ENCODE data around the gene MRPS22.
"Not testable (repeated sequence)": the region's sequence is repeated elsewhere in the genome, so short reads cannot be mapped to it uniquely, and the experiment has no call there.

The MRPS22 gene

DNA sequence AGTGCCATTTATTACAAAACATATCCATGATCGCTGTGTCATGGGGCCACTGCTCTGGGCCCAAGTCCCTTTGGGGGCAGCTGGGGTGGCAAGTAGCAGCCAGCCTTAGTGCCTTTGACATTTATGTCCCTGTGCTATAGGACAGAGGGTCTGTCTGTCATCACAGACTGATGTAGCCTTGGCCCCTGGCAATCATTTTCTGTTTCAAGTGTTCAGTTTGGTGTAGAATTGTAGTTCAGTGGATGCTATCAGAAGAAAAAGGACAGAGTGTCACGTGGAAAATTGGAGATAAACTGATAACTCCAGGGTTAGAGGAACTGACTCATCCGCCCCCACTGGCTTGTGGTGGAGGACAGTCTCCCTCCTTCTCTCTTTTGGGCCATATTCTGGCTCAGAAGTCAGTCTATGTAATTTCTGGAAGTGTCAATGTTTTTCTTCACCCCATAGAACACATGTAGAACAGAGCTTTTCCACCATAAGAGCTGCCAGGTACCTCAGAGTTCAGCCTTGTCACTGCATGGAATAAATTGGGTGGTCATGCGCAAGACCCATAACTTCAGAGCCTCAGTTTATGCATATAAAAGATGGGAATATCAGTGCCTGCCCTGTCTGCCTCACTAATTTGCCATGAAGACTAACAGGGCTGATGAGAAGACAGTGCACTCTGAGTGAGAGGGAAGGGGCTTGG, 4.5 kb upstream of the MRPS22 start:
- DNase-seq (ENCODE audit: low read depth) = peak; percentile 55

DNA sequence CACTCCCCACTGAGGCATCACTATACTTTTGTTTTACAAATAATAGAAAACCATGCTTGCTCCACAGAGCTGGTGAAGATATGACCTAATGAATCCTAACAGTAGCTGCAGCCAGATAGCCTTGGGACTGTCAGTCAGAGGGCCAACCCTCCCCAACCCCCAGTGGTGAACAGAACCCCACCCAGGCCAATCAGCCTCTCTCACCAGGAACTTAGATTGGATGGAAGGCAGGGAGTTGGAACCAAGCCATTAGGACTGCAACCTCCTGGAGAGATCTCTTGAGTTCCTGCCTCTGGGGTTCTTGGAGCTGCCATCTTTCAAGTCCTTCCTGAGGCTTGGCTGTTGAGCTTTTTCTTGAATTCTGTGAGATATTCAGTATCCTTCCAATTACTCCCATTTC, 3.0 kb upstream of the MRPS22 start:
- no peak for DNase-seq (ENCODE audit: low read depth)

DNA sequence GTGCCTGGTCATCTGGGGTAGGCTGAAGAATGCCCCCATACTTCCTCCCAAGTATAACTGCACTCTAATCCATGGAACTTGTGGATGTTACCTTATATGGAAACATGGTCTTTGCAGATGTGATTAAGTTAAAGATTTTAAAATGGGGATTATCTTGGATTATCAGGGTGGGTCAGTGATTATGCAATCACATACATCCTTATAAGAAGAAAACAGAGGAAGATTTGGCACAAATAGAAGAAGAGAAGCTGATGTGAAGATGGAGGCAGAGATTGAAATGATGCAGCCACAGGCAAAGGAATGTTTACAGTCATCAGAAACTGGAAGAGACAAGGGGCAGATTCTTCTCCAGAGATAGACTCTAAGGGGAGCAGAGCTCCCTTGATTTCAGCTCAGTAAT, 1.8 kb upstream of the MRPS22 start:
- no peak for DNase-seq (ENCODE audit: low read depth)

DNA sequence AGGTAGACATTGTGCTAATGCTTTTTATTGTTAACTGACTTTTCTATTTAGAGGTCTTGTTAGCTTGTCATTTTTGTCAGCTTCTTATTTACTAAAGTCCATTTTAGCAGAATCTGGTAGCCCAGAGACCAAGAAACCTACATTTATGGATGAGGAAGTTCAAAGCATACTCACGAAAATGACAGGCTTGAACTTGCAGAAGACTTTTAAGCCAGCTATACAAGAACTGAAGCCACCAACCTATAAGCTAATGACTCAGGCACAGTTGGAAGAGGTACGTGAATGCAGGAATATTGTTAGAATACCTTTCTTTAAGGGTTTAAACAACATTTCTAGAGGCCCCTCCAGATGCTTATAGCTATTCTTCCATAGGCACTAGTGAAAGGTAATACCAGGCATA, 3.0 kb downstream of the MRPS22 start:
- DNase-seq (ENCODE audit: low read depth) = no peak

DNA sequence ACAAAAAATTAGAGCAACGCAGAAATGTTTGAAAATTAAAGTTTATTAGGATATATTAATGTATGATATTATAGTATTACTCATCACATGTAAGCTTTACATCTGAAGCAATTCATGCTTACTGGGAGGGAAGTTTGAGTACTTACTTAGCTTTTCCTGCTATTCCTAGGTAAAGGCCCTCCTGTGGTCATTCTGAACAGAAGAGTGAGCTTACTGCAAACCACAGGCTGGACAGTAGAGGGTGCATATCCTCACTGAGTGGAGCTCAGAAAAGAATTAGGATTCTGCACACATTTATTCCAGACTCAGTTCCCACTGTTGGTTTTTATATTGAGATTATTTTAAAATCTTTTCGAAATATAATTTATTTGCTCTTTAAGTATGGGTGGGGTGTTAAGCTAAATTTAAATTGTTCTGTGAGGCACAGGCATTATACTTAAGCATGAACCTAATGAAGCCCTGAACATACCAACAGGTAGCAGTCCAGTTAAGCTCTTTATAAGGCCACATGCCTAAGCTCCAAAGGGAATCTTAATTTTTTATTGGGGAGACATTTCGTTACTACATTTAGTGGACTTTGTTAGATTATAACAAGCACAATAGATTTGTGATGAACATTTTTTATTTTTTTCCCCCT, 10.2 kb downstream of the MRPS22 start:
- peak; percentile 82 for DNase-seq (ENCODE audit: low read depth)

DNA sequence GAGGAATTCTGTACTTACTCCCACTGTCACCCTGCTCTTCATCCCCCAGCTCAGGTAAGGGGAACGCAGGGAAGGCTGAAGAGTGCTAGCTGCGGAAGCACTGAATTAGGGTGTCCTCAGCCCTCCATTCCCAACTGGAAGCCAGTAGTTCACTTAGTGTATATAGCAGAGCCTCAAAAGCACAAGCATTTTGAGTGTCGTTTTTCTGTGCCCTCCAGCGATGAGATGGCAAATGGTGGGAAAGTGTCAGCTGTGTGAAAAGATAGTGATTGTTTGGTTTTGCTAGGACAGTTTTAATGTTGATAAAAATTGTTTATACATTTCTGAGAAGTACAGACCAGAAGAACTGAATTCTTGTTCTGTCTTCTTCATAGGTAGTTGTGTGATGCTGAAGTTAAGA, 10.8 kb downstream of the MRPS22 start:
- DNase-seq (ENCODE audit: low read depth) = no peak

DNA sequence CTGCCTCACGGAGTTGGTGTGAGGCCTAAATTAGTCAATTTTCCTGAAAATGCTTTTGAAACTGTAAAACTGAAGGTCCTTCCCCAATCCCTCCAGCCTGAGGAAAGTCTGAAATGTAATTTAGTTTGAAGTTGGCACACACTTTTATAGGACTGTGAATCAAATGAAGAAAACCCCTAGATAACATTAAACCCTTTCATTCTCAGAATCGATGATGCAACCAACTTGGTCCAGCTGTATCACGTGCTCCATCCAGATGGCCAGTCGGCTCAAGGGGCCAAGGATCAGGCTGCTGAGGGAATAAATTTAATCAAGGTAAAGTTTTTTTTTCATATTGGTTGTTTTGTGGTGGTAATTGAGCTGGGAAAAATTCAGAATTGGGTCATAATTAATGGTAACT, 11.7 kb downstream of the MRPS22 start:
- no peak for DNase-seq (ENCODE audit: low read depth)

DNA sequence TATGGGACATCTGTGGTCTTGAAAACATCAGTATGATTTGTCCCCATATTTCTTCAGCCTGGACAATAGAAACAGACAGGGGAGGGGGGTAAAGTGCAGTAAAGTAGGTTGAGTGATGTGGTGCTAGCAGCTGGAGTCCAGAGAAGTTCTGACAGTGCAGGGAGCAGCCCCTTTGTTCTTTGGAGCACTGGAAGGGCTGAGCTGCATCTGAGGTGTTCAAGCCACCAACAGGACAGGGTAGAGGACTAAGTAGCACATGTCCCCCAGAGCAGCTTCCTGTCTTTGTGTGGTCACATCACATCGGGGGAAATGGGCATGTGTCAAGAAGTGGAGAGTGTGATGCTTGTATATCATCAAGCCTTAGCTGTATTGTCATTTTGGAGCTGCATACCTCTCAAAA, 12.1 kb downstream of the MRPS22 start:
- no peak for DNase-seq (ENCODE audit: low read depth)

DNA sequence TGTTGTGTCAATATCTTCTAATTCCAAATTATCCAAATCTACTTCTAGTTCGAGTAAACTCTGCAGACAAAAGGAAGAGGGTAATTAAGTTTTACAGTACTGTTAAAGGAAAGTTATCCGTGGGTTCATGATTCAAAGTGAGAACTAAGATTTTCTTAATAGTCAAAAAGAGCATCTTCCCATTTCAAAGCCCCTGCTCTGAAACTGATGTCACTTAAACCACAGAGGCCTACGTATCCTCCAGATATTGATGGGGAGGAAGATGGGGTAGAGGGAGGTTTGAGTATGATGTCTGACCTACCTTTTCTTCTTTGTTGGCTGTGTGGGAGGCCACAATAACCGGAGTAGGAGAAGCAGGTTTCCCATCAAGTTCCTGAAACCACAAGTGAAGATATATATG, 14.1 kb downstream of the MRPS22 start:
- no peak for DNase-seq (ENCODE audit: low read depth)

GRCh38 chr3:139358841-139359562, 15.2 kb downstream of the MRPS22 start:
- DNase-seq (ENCODE audit: low read depth) = no peak

- no peak for DNase-seq (ENCODE audit: low read depth)
Measured at GRCh38 chr3:139361276-139361675, 17.5 kb downstream of the MRPS22 start.

- no peak for DNase-seq (ENCODE audit: low read depth)
Measured at GRCh38 chr3:139364549-139364948, 20.7 kb downstream of the MRPS22 start.

- DNase-seq (ENCODE audit: low read depth) = no peak
Measured at GRCh38 chr3:139374099-139374498, 30.3 kb downstream of the MRPS22 start.

DNA sequence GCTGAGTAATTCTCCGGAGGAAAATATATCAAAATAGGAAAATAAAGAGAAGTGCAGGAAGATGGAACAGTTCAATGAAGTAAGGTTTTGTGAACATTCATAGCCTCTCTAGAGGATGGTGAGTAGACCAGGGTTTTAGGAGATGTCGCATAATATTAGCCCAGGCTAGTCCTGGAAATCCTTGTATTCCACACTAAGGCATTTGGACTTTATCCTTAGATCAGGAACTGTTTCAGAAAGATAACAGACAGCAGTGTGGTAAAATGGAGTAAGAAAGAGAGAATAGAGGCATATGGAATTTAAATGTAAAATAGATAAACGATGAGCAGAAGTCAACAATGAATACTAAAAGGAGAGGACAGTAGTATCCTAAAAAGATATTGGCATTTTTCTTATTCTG, 33.6 kb downstream of the MRPS22 start:
- DNase-seq (ENCODE audit: low read depth) = no peak

DNA sequence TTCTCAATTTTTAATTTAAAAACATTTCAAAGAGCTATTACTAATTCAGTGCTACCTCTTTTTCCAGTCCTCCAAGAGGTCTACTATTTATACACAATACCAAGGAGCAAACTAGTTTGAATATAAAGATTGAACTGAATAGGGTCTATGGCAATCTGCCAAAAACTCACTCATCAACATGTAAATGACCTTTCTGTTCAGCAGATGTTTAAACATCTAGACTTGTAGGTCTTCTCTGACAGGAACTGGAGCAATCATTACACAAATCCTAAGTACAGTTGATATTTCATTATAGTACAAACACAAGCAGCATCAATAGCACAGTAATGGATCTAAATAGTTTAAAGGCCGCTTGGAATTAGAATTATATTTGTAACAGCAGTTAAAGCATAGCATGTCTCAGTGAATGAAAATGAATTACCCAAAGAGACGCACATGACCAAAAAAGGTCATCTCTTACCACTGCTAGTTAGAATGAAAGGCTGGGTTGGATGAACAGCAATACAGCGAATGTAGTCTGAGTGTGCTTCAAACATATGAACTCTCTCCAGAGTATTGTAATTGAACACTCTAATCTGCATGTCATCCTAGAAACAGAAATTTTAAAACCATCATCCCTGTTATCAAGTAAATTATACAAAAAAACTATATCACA, 34.9 kb downstream of the MRPS22 start:
- DNase-seq (ENCODE audit: low read depth) = peak; percentile 25

- no peak for DNase-seq (ENCODE audit: low read depth)
Measured at GRCh38 chr3:139380575-139380974, 36.8 kb downstream of the MRPS22 start.

GRCh38 chr3:139382291-139382690, 38.5 kb downstream of the MRPS22 start:
- not testable (repeated sequence) for DNase-seq (ENCODE audit: low read depth)

DNA sequence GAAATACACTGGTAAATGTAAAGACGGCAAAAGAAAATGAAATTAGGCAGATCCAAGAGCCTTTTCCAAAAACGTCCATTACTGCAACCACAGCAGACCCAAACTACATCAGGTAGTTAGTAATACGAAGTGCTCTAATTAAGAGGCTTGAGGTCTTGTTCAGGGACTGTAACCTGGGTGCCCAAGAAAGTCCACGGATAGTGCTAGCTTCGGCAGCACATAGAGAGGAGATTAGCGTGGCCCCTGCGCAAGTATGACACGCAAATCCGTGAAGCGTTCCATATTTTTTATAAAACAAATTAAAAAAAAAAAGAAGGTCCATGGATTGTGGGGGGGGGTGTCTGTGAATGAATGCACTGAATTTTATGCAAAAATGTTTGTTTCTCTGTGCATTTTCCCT, 44.3 kb downstream of the MRPS22 start:
- DNase-seq (ENCODE audit: low read depth) = no peak

- DNase-seq (ENCODE audit: low read depth) = peak; percentile 9
Measured at GRCh38 chr3:139388821-139389551, 45.2 kb downstream of the MRPS22 start.

GRCh38 chr3:139389552-139390368, 45.9 kb downstream of the MRPS22 start, which contains the start of gene COPB2:
COPB2 (minus strand) TSS chr3:139389647; CDS start chr3:139389550, 97 bp downstream.
- peak; percentile 99 for DNase-seq (ENCODE audit: low read depth)

DNA sequence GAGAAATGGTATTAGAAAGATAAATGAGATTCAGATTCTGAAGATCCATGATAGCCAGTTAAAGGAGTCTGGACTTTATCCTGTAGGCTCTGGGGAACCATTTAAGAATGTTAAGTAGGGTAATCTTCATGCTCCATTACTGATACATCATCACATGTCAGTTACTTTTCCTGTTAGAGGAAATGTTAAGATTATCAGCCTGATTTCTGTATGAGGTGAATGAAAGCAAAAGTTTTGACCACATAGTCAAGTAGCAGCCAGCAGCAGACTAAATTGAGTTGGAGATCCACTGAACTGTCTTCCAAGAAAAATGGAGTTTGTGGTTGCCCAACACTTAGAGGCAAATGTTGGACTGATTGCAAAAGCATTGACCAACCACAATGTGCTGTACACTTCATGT, 50.3 kb downstream of the MRPS22 start:
- no peak for DNase-seq (ENCODE audit: low read depth)

All from ELR (cell line).